Activated B cell treated with CpG ODN at 0.5 μM for 24 hours (primary cell): ENCODE data around the gene SARS2. TPM values are rescaled to one million over a fixed set of nuclear protein-coding genes. Genes with fewer than 3 reads are reported as not detected.

ENCODE experiments used
- ATAC-seq: fragments of 200-7000 bp; cut with Tn5 transposase; one replicate; pipeline ENCODE4 v1.10.0; 2021; ENCODE audit warnings: low read depth, mild to moderate bottlenecking, moderate library complexity
- CTCF ChIA-PET: fragments of 350-600 bp; sonication (Branson Sonifier 250); formaldehyde crosslinking; loops from one replicate; lab custom pipeline; 2021; ENCODE audit warnings: antibody characterized with exemption; lab: Charles Lee
- POLR2A ChIA-PET: fragments of 350-600 bp; sonication (Branson Sonifier 250); formaldehyde crosslinking; loops from one replicate; lab custom pipeline; 2021; ENCODE audit warnings: antibody characterized with exemption; lab: Charles Lee
- DNase-seq: peaks from one replicate; pipeline ENCODE4 v3.0.0; 2022
- H3K27ac Mint-ChIP-seq: one replicate; pipeline ENCODE4 v1.8.0; 2020; ENCODE audit warnings: mixed read lengths
- H3K27me3 Mint-ChIP-seq: one replicate; pipeline ENCODE4 v1.8.0; 2021; ENCODE audit warnings: mixed read lengths
- H3K36me3 Mint-ChIP-seq: one replicate; pipeline ENCODE4 v1.8.0; 2021; ENCODE audit warnings: low read depth, mixed read lengths
- H3K4me1 Mint-ChIP-seq: one replicate; pipeline ENCODE4 v1.8.0; 2021; ENCODE audit warnings: mixed read lengths
- H3K4me3 Mint-ChIP-seq: one replicate; pipeline ENCODE4 v1.8.0; 2020; ENCODE audit warnings: mild to moderate bottlenecking, mixed read lengths
- H3K9me3 Mint-ChIP-seq: one replicate; pipeline ENCODE4 v1.8.0; 2020; ENCODE audit warnings: mixed read lengths
- CTCF ChIP-seq: fragments of 200-600 bp; IDR thresholded peaks from one replicate; pipeline ENCODE4 v1.8.0; 2022; ENCODE audit warnings: antibody characterized with exemption, mild to moderate bottlenecking
- intact Hi-C: fragments of 100-400 bp; cut with micrococcal nuclease; formaldehyde crosslinking; loops from one replicate; pipeline ENCODE4 v1.15.1; 2024
- total RNA-seq: library from RNA; stranded (reverse); gene quantifications from 2 replicates; pipeline ENCODE4 v1.2.3, GENCODE V29; 2022

SARS2 gene
- total RNA-seq, 1 donor from 2014 or later: 50.9 TPM

- Mint-ChIP-seq H3K9me3 (no peaks in the 10 kb centered on the region), H3K4me1 (no peaks in the 10 kb centered on the region), H3K4me3 (no peak overlapping the region), H3K27me3 (no peaks in the 10 kb centered on the region), H3K36me3 (peaks cover 15% of the 10 kb centered on the region), H3K27ac (no peak overlapping the region)
- DNase-seq: no peak
- no peak for TF ChIP-seq CTCF
- intact Hi-C loops: no loop called here
- ATAC-seq: no peak
- ChIA-PET CTCF (no interaction called here), POLR2A (no interaction called here)
These were observed 17.7 kb downstream of the SARS2 start for GRCh38 chr19:38912600-38913514.

GRCh38 chr19:38911388-38912001 is 19.1 kb downstream of the SARS2 start:
- no peaks in the 10 kb centered on the region for H3K9me3 Mint-ChIP-seq
- no peaks in the 10 kb centered on the region for H3K27me3 Mint-ChIP-seq
- H3K4me1 Mint-ChIP-seq: no peaks in the 10 kb centered on the region
- ATAC-seq (no peak), DNase-seq (no peak)
- H3K36me3 Mint-ChIP-seq: peaks cover 27% of the 10 kb centered on the region
- TF ChIP-seq CTCF: no peak
- no peak overlapping the region for H3K4me3 Mint-ChIP-seq
- CTCF ChIA-PET: no interaction called here
- POLR2A ChIA-PET: no interaction called here
- intact Hi-C loops: no loop called here
- H3K27ac Mint-ChIP-seq: no peak overlapping the region

GRCh38 chr19:38910488-38910887 is 20.1 kb downstream of the SARS2 start:
- ATAC-seq (no peak), DNase-seq (no peak)
- ChIA-PET POLR2A (no interaction called here), CTCF (no interaction called here)
- no peak for TF ChIP-seq CTCF
- no peak overlapping the region for H3K4me3 Mint-ChIP-seq
- H3K4me1 Mint-ChIP-seq: no peaks in the 10 kb centered on the region
- H3K9me3 Mint-ChIP-seq: no peaks in the 10 kb centered on the region
- H3K27me3 Mint-ChIP-seq: no peaks in the 10 kb centered on the region
- intact Hi-C loops: no loop called here
- peaks cover 32% of the 10 kb centered on the region for H3K36me3 Mint-ChIP-seq
- no peak overlapping the region for H3K27ac Mint-ChIP-seq

DNA sequence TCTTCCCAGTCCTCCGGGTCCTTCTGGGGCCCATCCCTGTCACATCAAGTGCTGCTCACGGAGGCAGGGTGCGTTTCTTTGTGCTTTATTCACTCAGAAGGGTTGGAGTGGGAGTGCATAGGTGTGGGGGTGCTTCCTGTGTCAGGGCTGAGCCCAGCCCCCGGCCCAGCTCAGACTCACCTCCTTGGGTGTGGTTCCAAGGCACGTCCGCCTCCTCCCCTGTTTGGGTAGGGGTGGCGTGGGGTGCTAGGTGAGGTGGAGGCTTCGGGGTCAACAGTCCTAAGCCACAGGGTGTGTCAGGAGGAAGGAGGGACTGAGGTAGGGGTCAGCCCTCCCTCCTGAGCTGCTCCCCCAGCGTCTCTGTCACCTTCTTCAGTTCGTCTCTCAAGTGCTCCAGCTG is 21.7 kb downstream of the SARS2 start:
- no peak overlapping the region for H3K4me3 Mint-ChIP-seq
- H3K9me3 Mint-ChIP-seq: no peaks in the 10 kb centered on the region
- POLR2A ChIA-PET: interaction anchor here (0.5 kb wide), 1 partner anchor 522 kb away, joined by 6 read pairs; no protein-coding TSS in a partner anchor
- CTCF ChIA-PET: no interaction called here
- H3K4me1 Mint-ChIP-seq: peaks cover 5% of the 10 kb centered on the region
- TF ChIP-seq CTCF: no peak
- H3K36me3 Mint-ChIP-seq: peaks cover 46% of the 10 kb centered on the region
- intact Hi-C loops: no loop called here
- H3K27ac Mint-ChIP-seq: no peak overlapping the region
- no peak for ATAC-seq
- no peaks in the 10 kb centered on the region for H3K27me3 Mint-ChIP-seq
- no peak for DNase-seq

- Mint-ChIP-seq H3K9me3 (no peaks in the 10 kb centered on the region), H3K27ac (no peak overlapping the region), H3K27me3 (no peaks in the 10 kb centered on the region), H3K4me1 (peaks cover 5% of the 10 kb centered on the region), H3K36me3 (peaks cover 51% of the 10 kb centered on the region), H3K4me3 (no peak overlapping the region)
- no peak for TF ChIP-seq CTCF
- ChIA-PET POLR2A (interaction anchor here (0.6 kb wide), 1 partner anchor 63 kb away, joined by 3 read pairs; no protein-coding TSS in a partner anchor), CTCF (interaction anchor here (1.1 kb wide), 1 partner anchor 20 kb away, joined by 3 read pairs; no protein-coding TSS in a partner anchor)
- intact Hi-C loops: no loop called here
- DNase-seq (no peak), ATAC-seq (no peak)
These were observed 22.9 kb downstream of the SARS2 start for GRCh38 chr19:38907670-38908069.
